GM12872 (cell line): Measurements from ENCODE around the gene FAM13C.

Experiments
- CTCF ChIP-seq: IDR thresholded peaks from 3 replicates; pipeline ENCODE4 v1.5.1; 2011; ENCODE audit warnings: low read depth, mild to moderate bottlenecking, low read length, moderate library complexity; ENCODE audit not compliant: insufficient read depth

FAM13C gene

GRCh38 chr10:59237775-59238174 is 124.6 kb downstream of the FAM13C start:
- TF ChIP-seq CTCF, result no peak

DNA sequence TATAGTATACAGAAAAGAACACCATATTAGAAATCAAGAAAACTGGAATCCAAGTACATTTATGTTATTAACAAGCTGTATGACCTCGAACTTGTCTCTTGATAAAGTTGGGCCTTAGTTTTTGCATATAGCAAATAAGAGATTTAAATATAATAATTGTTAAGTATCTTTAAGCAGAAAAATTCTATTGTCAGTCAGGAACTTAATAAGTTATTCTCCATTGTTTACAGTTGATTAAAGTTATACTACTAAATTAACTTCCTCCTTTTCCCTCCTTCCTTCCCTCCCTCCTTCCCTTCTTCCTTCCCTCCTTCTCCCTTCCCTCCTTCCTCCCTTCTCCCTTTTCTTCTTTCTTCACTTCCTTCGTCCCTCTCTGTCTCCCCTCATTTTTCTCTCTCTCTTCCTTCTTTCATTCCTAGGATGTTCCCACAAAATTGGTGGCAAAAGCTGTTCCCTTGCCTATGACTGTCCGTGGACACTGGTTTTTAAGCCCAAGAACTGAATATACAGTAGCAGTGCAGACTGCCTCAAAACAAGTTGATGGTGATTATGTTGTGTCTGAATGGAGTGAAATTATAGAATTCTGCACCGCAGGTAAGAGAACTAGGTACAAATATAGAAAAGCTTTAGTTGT is 126.2 kb downstream of the FAM13C start:
- no peak for TF ChIP-seq CTCF

GRCh38 chr10:59234816-59235429 is 127.4 kb downstream of the FAM13C start:
- peak; percentile 59 for TF ChIP-seq CTCF

- TF ChIP-seq CTCF, result no peak
These were observed 128.2 kb downstream of the FAM13C start for GRCh38 chr10:59234194-59234593.

- no peak for TF ChIP-seq CTCF
These were observed 132.9 kb downstream of the FAM13C start for GRCh38 chr10:59229441-59229840.

DNA sequence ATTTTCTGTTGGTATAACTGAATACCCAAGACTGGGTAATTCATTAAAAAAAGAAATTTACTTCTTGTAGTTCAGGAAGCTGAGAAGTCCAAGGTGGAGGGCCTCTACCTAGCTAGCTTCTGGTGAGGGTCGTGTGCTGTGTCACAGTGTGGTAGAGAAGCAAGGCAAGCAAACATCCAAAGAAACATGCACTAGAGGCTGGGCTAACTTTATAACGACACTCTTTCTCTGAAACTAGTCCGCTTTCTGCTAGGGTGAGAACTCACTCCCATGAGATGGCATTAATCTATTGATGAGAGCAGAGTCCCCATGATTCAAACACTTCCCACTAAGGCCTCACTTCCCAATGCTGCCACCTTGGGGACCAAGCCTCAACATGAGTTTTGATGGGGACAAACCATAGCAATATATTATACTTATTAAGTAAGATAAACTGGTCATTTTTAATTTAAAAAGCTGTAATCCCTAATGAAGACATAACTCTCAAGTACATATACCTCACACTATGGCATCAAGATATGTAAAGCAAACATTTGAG is 135.1 kb downstream of the FAM13C start:
- TF ChIP-seq CTCF, result no peak

DNA sequence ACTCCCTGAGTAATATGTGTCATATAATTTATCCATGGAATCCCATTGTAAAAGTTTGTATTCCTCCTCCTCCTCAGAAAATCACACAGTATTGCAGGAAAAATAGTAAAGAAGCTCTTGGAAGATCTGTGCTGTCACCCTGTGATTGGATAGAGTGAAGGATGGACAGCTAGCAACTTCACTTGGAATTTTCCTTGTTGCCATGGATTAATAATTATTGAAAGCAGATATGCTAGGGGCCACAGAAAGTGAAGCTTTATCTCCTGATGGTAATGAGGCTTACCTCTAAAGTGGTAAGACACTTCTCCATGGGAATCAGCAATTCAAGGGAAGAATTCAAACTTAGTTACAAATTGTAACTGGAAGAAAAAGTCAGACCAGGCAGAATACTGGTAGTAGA is 137.1 kb downstream of the FAM13C start:
- TF ChIP-seq CTCF, result no peak
